Measurements from ENCODE around the gene RPS6KL1.

Gene RPS6KL1

DNA sequence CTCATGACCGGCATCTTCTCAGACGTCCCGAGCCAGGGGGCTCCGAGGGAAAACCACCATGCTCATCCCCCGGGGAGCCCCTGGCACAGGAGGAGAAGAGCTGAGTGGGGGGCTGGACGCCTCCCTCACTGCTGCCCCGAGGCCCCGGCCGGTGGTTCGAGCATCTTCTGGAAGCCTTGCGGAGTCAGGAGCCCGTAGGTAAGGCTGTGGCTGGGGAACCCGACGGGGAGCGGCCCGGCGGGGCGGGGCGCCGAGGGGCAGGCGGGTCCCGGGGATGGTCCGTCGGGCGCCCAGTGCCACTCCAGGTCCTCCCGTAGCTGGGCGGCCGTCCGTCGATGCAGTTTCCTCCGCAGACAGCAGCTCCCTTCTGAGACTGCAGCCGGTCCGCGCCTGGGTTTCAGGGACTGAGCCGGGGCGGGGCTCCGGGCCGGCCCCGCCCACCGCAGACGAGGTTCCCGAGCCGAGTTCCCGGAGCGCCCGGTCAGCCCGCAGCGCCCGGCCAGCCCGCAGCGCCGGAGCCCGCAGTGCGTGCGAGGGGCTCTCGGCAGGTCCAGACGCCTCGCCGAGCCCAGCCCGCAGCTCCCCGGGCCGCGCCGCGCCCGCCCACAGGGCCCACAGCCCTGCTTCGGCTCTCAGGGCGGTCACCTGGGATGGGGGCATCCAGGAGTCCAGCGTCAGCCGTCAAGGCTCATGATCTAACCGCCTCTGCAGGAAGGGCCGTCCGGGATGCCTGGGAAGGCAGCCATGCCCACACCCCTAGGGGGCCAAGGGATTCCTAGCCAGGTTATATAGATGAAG lies 32.4 kb upstream of the RPS6KL1 start, which contains the start of gene PGF:
PGF (minus strand) TSS at position 369 of the 798 bp plus-strand sequence; CDS start at position 14, 355 bp downstream.
- peak within 1 kb of the TSS; percentile 18 for H3K4me3 ChIP-seq (ENCODE audit: low read depth, low read length)

DNA sequence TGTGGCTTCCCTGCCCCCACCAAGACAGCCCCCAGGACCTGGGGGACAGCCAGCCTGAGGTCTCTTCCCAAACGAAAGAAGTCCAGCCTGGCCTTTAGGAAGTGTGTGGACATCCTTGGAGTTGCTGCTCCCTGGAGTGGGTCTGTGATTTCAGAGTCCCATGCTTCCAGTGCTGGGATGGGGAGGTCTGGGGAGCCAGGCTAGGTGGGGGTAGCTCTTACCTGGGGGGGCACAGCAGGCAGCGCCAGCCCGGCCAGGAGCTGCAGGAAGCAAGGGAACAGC lies 31.8 kb upstream of the RPS6KL1 start:
- H3K4me3 ChIP-seq (ENCODE audit: low read depth, low read length) = no peak overlapping the region

More for the DNA sequence above, 32.4 kb upstream of the RPS6KL1 start, which contains the start of gene PGF:
- TF ChIP-seq, protein P1, sequence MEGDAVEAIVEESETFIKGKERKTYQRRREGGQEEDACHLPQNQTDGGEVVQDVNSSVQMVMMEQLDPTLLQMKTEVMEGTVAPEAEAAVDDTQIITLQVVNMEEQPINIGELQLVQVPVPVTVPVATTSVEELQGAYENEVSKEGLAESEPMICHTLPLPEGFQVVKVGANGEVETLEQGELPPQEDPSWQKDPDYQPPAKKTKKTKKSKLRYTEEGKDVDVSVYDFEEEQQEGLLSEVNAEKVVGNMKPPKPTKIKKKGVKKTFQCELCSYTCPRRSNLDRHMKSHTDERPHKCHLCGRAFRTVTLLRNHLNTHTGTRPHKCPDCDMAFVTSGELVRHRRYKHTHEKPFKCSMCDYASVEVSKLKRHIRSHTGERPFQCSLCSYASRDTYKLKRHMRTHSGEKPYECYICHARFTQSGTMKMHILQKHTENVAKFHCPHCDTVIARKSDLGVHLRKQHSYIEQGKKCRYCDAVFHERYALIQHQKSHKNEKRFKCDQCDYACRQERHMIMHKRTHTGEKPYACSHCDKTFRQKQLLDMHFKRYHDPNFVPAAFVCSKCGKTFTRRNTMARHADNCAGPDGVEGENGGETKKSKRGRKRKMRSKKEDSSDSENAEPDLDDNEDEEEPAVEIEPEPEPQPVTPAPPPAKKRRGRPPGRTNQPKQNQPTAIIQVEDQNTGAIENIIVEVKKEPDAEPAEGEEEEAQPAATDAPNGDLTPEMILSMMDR (IDR thresholded peaks at IDR 0.05; ENCODE audit: borderline replicate concordance, insufficient read depth, low read depth, low read length) = no peak

DNA sequence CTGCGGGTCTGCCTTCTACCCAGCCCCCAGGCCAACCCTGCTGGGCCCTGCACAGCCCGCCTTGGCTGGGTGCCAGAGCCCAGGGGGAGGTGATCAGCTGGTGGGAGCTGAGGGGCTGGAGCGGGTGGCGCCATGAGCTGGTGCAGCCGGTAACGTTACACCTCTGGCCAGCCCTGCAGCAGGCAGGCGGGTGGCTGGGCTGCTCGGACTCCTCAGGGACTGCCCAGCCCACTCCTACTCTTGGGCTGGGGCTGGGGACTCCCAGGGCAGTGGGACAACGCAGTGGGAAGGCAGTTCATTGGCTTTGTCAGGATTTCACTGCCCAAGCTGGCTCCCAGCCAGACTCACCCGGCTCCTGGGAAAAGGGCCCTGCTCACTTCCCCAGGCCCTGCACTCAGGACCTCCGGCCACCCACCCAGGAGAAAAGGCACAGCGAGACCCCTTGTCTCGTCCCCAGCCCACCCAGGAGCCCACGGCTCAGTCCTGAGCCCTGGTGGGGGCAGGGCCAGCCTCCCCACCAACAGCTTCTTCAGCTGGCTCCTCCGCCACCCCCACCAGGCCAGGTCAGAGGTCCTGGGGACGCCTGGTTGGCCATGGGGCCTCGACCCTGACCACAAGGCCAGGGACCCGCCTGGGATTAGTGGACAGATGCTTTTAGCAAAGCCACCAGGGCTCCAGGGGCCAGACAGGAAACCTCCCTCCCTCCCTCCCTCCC lies 31.3 kb upstream of the RPS6KL1 start:
- H3K4me3 ChIP-seq (ENCODE audit: low read depth, low read length) = no peak overlapping the region
- TF ChIP-seq, protein P1 (IDR thresholded peaks at IDR 0.05; ENCODE audit: borderline replicate concordance, insufficient read depth, low read depth, low read length) = no peak

More for the DNA sequence above, 31.8 kb upstream of the RPS6KL1 start:
- TF ChIP-seq, protein P1 (IDR thresholded peaks at IDR 0.05; ENCODE audit: borderline replicate concordance, insufficient read depth, low read depth, low read length) = no peak

DNA sequence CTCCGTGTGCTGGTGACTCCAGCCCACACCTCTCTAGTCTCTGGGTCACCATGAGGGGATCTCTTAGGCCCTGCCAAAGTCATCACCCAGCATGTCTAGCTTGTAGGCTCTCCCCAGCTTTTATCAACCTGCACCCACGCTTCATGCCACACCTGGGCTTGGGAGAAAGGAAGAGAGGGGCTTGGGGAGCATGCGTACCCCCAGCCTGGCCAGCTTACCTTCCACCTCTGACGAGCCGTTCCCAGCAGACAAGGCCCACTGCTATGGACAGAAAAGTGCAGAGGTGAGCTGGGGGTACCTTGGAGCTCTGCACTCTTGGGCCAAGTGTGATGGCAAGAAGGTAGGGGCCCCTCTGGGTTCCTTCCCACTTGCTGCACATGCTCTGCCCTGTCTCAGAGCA lies 30.6 kb upstream of the RPS6KL1 start:
- H3K4me3 ChIP-seq (ENCODE audit: low read depth, low read length) = no peak overlapping the region
- TF ChIP-seq, protein P1 (IDR thresholded peaks at IDR 0.05; ENCODE audit: borderline replicate concordance, insufficient read depth, low read depth, low read length) = no peak

DNA sequence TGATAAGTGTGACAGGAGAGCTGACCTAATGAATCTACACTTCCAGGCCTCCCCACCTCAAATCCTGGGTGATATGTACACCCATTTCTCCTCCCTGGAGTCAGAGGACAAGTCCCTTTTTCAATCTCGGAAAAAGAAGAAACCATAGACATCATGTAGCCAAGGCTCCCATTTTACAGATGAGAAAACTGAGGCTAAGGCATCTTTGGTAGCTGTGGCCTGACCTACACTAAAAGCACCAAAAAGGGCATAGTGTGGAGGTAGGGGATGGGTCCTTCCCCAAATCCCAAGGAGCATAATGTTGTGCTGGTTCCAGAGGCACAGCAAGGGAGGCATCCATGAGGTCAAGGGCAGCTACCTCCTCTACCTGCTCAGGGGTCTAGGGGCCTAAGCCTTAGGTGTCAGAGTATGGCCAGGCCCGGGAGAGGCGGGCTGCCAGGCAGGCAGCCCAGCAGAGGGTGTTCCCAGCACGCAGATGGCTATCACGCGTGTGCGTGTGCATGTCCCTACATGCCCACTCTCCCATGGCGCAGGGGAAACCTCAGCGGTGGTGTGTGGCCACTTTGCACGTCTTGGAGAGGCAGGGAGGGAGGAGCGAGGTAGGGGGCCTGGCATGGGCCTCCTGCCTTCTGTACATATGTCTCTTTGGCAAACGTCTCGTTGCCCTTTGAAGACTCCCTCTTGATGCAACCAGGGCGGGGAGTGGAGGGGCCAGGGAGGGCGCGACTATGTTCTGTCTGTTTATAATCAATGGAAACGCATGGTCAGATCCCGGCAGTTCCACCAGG lies 29.8 kb upstream of the RPS6KL1 start:
- H3K4me3 ChIP-seq (ENCODE audit: low read depth, low read length) = no peak overlapping the region
- TF ChIP-seq, protein P1 (IDR thresholded peaks at IDR 0.05; ENCODE audit: borderline replicate concordance, insufficient read depth, low read depth, low read length) = no peak

DNA sequence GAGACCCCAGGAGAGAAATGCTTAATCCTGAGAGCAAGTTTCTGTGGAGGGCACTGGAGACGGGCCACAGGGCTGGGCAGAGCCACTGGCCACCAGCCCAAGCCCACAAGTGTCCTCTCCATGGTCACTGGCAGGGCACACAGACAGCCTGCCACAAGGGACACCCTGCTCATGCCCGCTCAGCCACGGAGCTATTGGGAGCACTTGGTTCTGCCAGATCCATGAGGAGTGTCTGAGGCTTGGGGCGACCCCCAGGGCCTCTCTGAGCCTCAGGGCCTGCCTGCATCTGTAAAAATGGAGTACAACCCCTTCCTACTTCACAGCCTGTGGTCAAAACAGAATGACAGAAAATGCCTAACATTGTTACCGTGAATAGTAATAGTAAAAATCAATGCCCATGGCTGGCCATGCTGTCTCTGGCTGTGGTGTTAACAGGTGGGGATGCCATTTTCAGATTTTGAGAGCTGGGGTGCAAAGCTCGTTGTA lies 29.2 kb upstream of the RPS6KL1 start:
- no peak overlapping the region for H3K4me3 ChIP-seq (ENCODE audit: low read depth, low read length)
- TF ChIP-seq, protein P1 (IDR thresholded peaks at IDR 0.05; ENCODE audit: borderline replicate concordance, insufficient read depth, low read depth, low read length) = no peak
